HG03196 (cell line): ENCODE results near the gene LEP.
"Not testable (repeated sequence)": the region's sequence is repeated elsewhere in the genome, so short reads cannot be mapped to it uniquely, and the experiment has no call there.

Experiments
- ATAC-seq: cut with Tn5 transposase; IDR thresholded peaks from one replicate; pipeline ENCODE4 v1.9.1; 2021; ENCODE audit not compliant: unreplicated experiment

Gene LEP

GRCh38 chr7:128210590-128211570 lies 30.2 kb upstream of the LEP start:
- no peak for ATAC-seq

- no peak for ATAC-seq
Observed at GRCh38 chr7:128211626-128212025, 29.5 kb upstream of the LEP start.

GRCh38 chr7:128214463-128214862 lies 26.6 kb upstream of the LEP start:
- no peak for ATAC-seq

- no peak for ATAC-seq
Observed at GRCh38 chr7:128215281-128215680, 25.8 kb upstream of the LEP start.

GRCh38 chr7:128215739-128216138 lies 25.3 kb upstream of the LEP start:
- no peak for ATAC-seq

- ATAC-seq: no peak
Observed at GRCh38 chr7:128217030-128217805, 23.9 kb upstream of the LEP start.

GRCh38 chr7:128217967-128218652 lies 23.0 kb upstream of the LEP start:
- no peak for ATAC-seq

GRCh38 chr7:128219636-128220035 lies 21.4 kb upstream of the LEP start:
- no peak for ATAC-seq

- ATAC-seq: no peak
Observed at GRCh38 chr7:128221929-128222403, 19.1 kb upstream of the LEP start.

GRCh38 chr7:128226132-128226980 lies 14.7 kb upstream of the LEP start:
- ATAC-seq: no peak

- ATAC-seq: no peak
Observed at GRCh38 chr7:128227271-128227670, 13.8 kb upstream of the LEP start.

- no peak for ATAC-seq
Observed at GRCh38 chr7:128231021-128231420, 10.1 kb upstream of the LEP start.

- no peak for ATAC-seq
Observed at GRCh38 chr7:128231677-128232076, 9.4 kb upstream of the LEP start.

GRCh38 chr7:128233471-128233870 lies 7.6 kb upstream of the LEP start:
- ATAC-seq: no peak

GRCh38 chr7:128234476-128235026 lies 6.5 kb upstream of the LEP start:
- no peak for ATAC-seq

GRCh38 chr7:128235471-128235870 lies 5.6 kb upstream of the LEP start:
- ATAC-seq: no peak

GRCh38 chr7:128236924-128237586 lies 4.0 kb upstream of the LEP start:
- ATAC-seq: peak; percentile 71

- ATAC-seq: not testable (repeated sequence)
Observed at GRCh38 chr7:128239146-128239545, 1.9 kb upstream of the LEP start.

GRCh38 chr7:128242661-128243060 lies 1.6 kb downstream of the LEP start:
- no peak for ATAC-seq
